HCT116 (cell line): ENCODE data around the gene SNTN. TPM values are rescaled to one million over a fixed set of nuclear protein-coding genes. Genes with fewer than 3 reads are reported as not detected.

Experiments used
- ATAC-seq: fragments of 200-7000 bp; cut with Tn5 transposase; 2 replicates; pipeline ENCODE4 v1.9.1; 2020; ENCODE audit warnings: mild to moderate bottlenecking, moderate library complexity
- Bru-seq: library from RNA; stranded (reverse); fragments of 400-500 nt; gene quantifications from one replicate; lab custom pipeline; 2021; lab: Mats Ljungman, UMichigan
- BruChase-seq, 2 experiments: library from RNA; stranded (reverse); fragments of 400-500 nt; gene quantifications; one replicate each; lab custom pipeline; 2021; lab: Mats Ljungman, UMichigan
- BruUV-seq: library from RNA; stranded (reverse); fragments of 400-500 nt; replicated peaks from 2 replicates; lab custom pipeline; 2021; lab: Mats Ljungman, UMichigan
- CTCF ChIA-PET: fragments of 300-600 bp; sonication (Branson Sonifier 250); formaldehyde crosslinking; loops from one replicate; lab custom pipeline; 2021; ENCODE audit warnings: antibody characterized with exemption; lab: Charles Lee
- POLR2A ChIA-PET: fragments of 300-600, 350-600 bp; sonication (Branson Sonifier 250); formaldehyde crosslinking; loops from one replicate; lab custom pipeline; 2021; ENCODE audit warnings: antibody characterized with exemption; lab: Charles Lee
- RAD21 ChIA-PET, 2 experiments: fragments of 300-600 bp; sonication (Branson Sonifier 250); formaldehyde crosslinking; loops; one replicate each; lab custom pipeline; 2023; ENCODE audit warnings: low total read pairs in 2 of 2; ENCODE audit not compliant: uncharacterized antibody in 2 of 2, unreplicated experiment in 2 of 2, low non-redundant PET in 1 of 2; lab: Charles Lee
- DNase-seq: peaks from one replicate; pipeline ENCODE4 v3.0.0-alpha.2; 2010; ENCODE audit warnings: low read depth, low spot score
- H2AFZ ChIP-seq: fragments of 200-600 bp; shearing (Covaris generic), sonication (generic); 2 replicates; pipeline ENCODE4 v1.6.1; 2017; ENCODE audit warnings: low read depth, mixed run types, mixed read lengths, antibody characterized with exemption, low read length; ENCODE audit not compliant: poor library complexity, severe bottlenecking
- H3K27ac ChIP-seq: 2 replicates; pipeline ENCODE4 v1.5.1; 2012; ENCODE audit warnings: low read depth, low read length
- H3K27me3 ChIP-seq: fragments of 200-600 bp; sonication (generic); 2 replicates; pipeline ENCODE4 v1.6.1; 2016; ENCODE audit warnings: mixed run types, low read length, mixed read lengths; ENCODE audit not compliant: insufficient read depth
- H3K36me3 ChIP-seq, 2 experiments: fragments of 200-500 bp in 1 of 2; fragments of 200-600 bp in 1 of 2; sonication (Bioruptor generic) in 1 of 2; sonication (generic) in 1 of 2; 2 replicates each; pipeline versions ENCODE4 v1.5.1 to v1.6.1; 2014 to 2016; ENCODE audit warnings: low read length in 2 of 2, inconsistent platforms in 1 of 2, mixed read lengths in 1 of 2, mixed run types in 1 of 2; ENCODE audit not compliant: insufficient read depth in 2 of 2, control insufficient read depth in 1 of 2
- H3K4me1 ChIP-seq, 2 experiments: fragments of 200-600 bp in 1 of 2; sonication (generic) in 1 of 2; 2 replicates each; pipeline versions ENCODE4 v1.5.1 to v1.6.1; 2012 to 2017; ENCODE audit warnings: low read length in 2 of 2, inconsistent platforms in 1 of 2, mild to moderate bottlenecking in 1 of 2, mixed read lengths in 1 of 2, mixed run types in 1 of 2, moderate library complexity in 1 of 2; ENCODE audit not compliant: insufficient read depth in 2 of 2, control insufficient read depth in 1 of 2
- H3K4me2 ChIP-seq: fragments of 200-600 bp; sonication (generic); 2 replicates; pipeline ENCODE4 v1.6.1; 2017; ENCODE audit warnings: mixed run types, low read length, mixed read lengths
- H3K4me3 ChIP-seq, 2 experiments: fragments of 200-600 bp in 1 of 2; sonication (generic) in 1 of 2; replicated peaks in 1 of 2; 2 replicates each; pipeline ENCODE4 v1.5.1; 2011 to 2016; ENCODE audit warnings: low read length in 2 of 2, control low read depth in 1 of 2, low read depth in 1 of 2, mild to moderate bottlenecking in 1 of 2, mixed read lengths in 1 of 2, mixed run types in 1 of 2
- H3K79me2 ChIP-seq: fragments of 200-600 bp; sonication (generic); 2 replicates; pipeline ENCODE4 v1.6.1; 2017; ENCODE audit warnings: mild to moderate bottlenecking, mixed run types, low read length, moderate library complexity, mixed read lengths; ENCODE audit not compliant: insufficient read depth
- H3K9ac ChIP-seq: fragments of 200-600 bp; sonication (generic); 2 replicates; pipeline ENCODE4 v1.6.1; 2016; ENCODE audit warnings: low read length, mixed read lengths
- H3K9me2 ChIP-seq: fragments of 200-600 bp; sonication (generic), shearing (Covaris generic); 2 replicates; pipeline ENCODE4 v1.6.1; 2017; ENCODE audit warnings: mixed run types, mild to moderate bottlenecking, moderate library complexity; ENCODE audit not compliant: insufficient read depth
- H3K9me3 ChIP-seq, 2 experiments: fragments of 200-500 bp in 1 of 2; fragments of 200-600 bp in 1 of 2; sonication (Bioruptor generic) in 1 of 2; sonication (generic) in 1 of 2; 2 replicates each; pipeline ENCODE4 v1.6.1; 2014 to 2017; ENCODE audit warnings: low read length in 2 of 2, mixed read lengths in 2 of 2, inconsistent platforms in 1 of 2, low read depth in 1 of 2, mild to moderate bottlenecking in 1 of 2, mixed run types in 1 of 2, moderate library complexity in 1 of 2; ENCODE audit not compliant: control insufficient read depth in 1 of 2, insufficient read depth in 1 of 2
- H4K20me1 ChIP-seq: fragments of 200-600 bp; sonication (generic), shearing (Covaris generic); 2 replicates; pipeline ENCODE4 v1.6.1; 2017; ENCODE audit warnings: mixed run types, mild to moderate bottlenecking, moderate library complexity; ENCODE audit not compliant: insufficient read depth
- ATF3 ChIP-seq: IDR thresholded peaks from 2 replicates; pipeline ENCODE4 v1.6.1; 2012
- EZH2 ChIP-seq: fragments of 200-600 bp; sonication (generic); IDR thresholded peaks from 2 replicates; pipeline ENCODE4 v1.6.1; 2017; ENCODE audit warnings: antibody characterized with exemption, mixed run types
- MAX ChIP-seq: IDR thresholded peaks from 2 replicates; pipeline ENCODE4 v1.6.1; 2012
- POLR2A ChIP-seq: IDR thresholded peaks from 2 replicates; pipeline ENCODE4 v1.7.0; 2011; ENCODE audit warnings: borderline replicate concordance; ENCODE audit not compliant: insufficient read depth, insufficient read length; ENCODE audit errors: extremely low read depth
- RAD21 ChIP-seq: IDR thresholded peaks from 2 replicates; pipeline ENCODE4 v1.6.1; 2012; ENCODE audit warnings: low read depth, mild to moderate bottlenecking
- REST ChIP-seq: IDR thresholded peaks from 2 replicates; pipeline ENCODE4 v1.6.1; 2012; ENCODE audit warnings: low read depth
- SIN3A ChIP-seq: IDR thresholded peaks from 2 replicates; pipeline ENCODE4 v1.6.1; 2012; ENCODE audit warnings: low read depth
- SP1 ChIP-seq: IDR thresholded peaks from 2 replicates; pipeline ENCODE4 v1.6.1; 2012; ENCODE audit warnings: low read depth
- YY1 ChIP-seq: IDR thresholded peaks from 2 replicates; pipeline ENCODE4 v1.6.1; 2011; ENCODE audit warnings: low read length, low read depth, moderate library complexity, mild to moderate bottlenecking; ENCODE audit not compliant: insufficient replicate concordance; ENCODE audit errors: extremely low read depth
- ZBTB33 ChIP-seq: IDR thresholded peaks from 2 replicates; pipeline ENCODE4 v1.6.1; 2011; ENCODE audit warnings: mild to moderate bottlenecking, low read length, moderate library complexity; ENCODE audit not compliant: insufficient replicate concordance; ENCODE audit errors: extremely low read depth
- ZFX ChIP-seq: fragments of 450-650 bp; IDR thresholded peaks from 2 replicates; pipeline ENCODE4 v1.6.1; 2017
- intact Hi-C: fragments of 100-400 bp; cut with micrococcal nuclease; formaldehyde crosslinking; loops from 2 replicates; pipeline ENCODE4 v1.10.0; 2022
- long read RNA-seq: library from polyadenylated mRNA; unstranded; transcript quantifications from one replicate; pipeline ENCODE4 v2.0.0, GENCODE V29; 2021; ENCODE audit not compliant: unreplicated experiment
- polyA plus RNA-seq: library from polyadenylated mRNA; unstranded; fragments of >200 nt; gene quantifications from 2 replicates; pipeline ENCODE4 v1.2.1, GENCODE V29; 2012; ENCODE audit warnings: missing spikeins
- total RNA-seq: library from RNA; stranded (reverse); gene quantifications from one replicate; pipeline ENCODE4 v1.2.1, GENCODE V29; 2021; ENCODE audit not compliant: unreplicated experiment

SNTN gene
- total RNA-seq, result not detected
- not detected in 2 replicates for polyA plus RNA-seq
- Bru-seq, nascent RNA, result not detected
- BruChase-seq, experiment 1, labeled RNA remaining after a 6-hour chase, result not detected
- BruChase-seq, experiment 2, labeled RNA remaining after a 2-hour chase, result not detected
- long read RNA-seq, result 0 reads

GRCh38 chr3:63652066-63652725, at the start of gene SNTN:
SNTN (plus strand) TSS chr3:63652675; CDS start chr3:63652688, 13 bp downstream.
- Histone ChIP-seq H3K9me3 (no peaks in the 10 kb centered on the region), H2AFZ (no peak within 1 kb of the TSS), H3K9me2 (no peaks in the 10 kb centered on the region), H3K79me2 (no peaks in the 10 kb centered on the region), H3K9ac (no peak within 1 kb of the TSS), H3K4me3 (no peak within 1 kb of the TSS), H3K4me2 (no peak within 1 kb of the TSS), H4K20me1 (no peaks in the 10 kb centered on the region), H3K4me1 (no peaks in the 10 kb centered on the region), H3K27me3 (no peaks in the 10 kb centered on the region; the same call in 1 of the 2 replicates), H3K36me3 (no peaks in the 10 kb centered on the region), H3K27ac (no peak within 1 kb of the TSS)
- no peak for DNase-seq
- TF ChIP-seq EZH2, result no peak
- intact Hi-C loops, result no loop called here
- ChIA-PET CTCF (no interaction called here), RAD21 (no interaction called here), POLR2A (no interaction called here)
- BruUV-seq, result no TSS peak
- no peak for ATAC-seq

- Histone ChIP-seq H3K4me2 (no peak overlapping the region), H3K9ac (no peak overlapping the region), H2AFZ (no peak overlapping the region), H3K79me2 (no peaks in the 10 kb centered on the region), H3K9me2 (no peaks in the 10 kb centered on the region), H3K27ac (no peak overlapping the region), H3K27me3 (peaks cover 11% of the 10 kb centered on the region), H3K36me3 (no peaks in the 10 kb centered on the region), H3K9me3 (no peaks in the 10 kb centered on the region), H3K4me3 (no peak overlapping the region), H4K20me1 (no peaks in the 10 kb centered on the region), H3K4me1 (no peaks in the 10 kb centered on the region)
- BruUV-seq, result no TSS peak
- RAD21 ChIA-PET, result no interaction called here
- no peak for ATAC-seq
- POLR2A ChIA-PET, result no interaction called here
- CTCF ChIA-PET, result no interaction called here
- intact Hi-C loops, result no loop called here
- DNase-seq, result no peak
- no peak for TF ChIP-seq YY1
- TF ChIP-seq ATF3, result no peak
- no peak for TF ChIP-seq SIN3A
- no peak for TF ChIP-seq REST
- TF ChIP-seq RAD21, result no peak
- TF ChIP-seq MAX, result no peak
- TF ChIP-seq POLR2A, result no peak
- TF ChIP-seq SP1, result no peak
- no peak for TF ChIP-seq ZBTB33
- TF ChIP-seq ZFX, result no peak
Measured at GRCh38 chr3:63607716-63608115, 44.8 kb upstream of the SNTN start.
